Tibial nerve (tissue), 3 donors: ENCODE measurements around the gene RPS28.

ENCODE experiments used
- POLR2A ChIP-seq, 2 donors: fragments of 450-650 bp; IDR thresholded peaks; one replicate each; pipeline ENCODE4 v1.6.1; 2017; ENCODE audit warnings: antibody characterized with exemption in 2 of 2, mild to moderate bottlenecking in 2 of 2, moderate library complexity in 2 of 2
- TF ChIP-seq, protein P1 (sequence below), 5 experiments: fragments of 200-600 bp in 3 of 5; fragments of 450-650 bp in 2 of 5; sonication (generic) in 3 of 5; IDR thresholded peaks; one replicate each; pipeline ENCODE4 v1.5.1; 2016 to 2019; ENCODE audit warnings: antibody characterized with exemption in 5 of 5, mild to moderate bottlenecking in 3 of 5, moderate library complexity in 2 of 5

GRCh38 chr19:8371011-8371804 is 49.9 kb downstream of the RPS28 start:
- TF ChIP-seq POLR2A (IDR thresholded peaks at IDR 0.05) = no peak
- TF ChIP-seq, protein P1, sequence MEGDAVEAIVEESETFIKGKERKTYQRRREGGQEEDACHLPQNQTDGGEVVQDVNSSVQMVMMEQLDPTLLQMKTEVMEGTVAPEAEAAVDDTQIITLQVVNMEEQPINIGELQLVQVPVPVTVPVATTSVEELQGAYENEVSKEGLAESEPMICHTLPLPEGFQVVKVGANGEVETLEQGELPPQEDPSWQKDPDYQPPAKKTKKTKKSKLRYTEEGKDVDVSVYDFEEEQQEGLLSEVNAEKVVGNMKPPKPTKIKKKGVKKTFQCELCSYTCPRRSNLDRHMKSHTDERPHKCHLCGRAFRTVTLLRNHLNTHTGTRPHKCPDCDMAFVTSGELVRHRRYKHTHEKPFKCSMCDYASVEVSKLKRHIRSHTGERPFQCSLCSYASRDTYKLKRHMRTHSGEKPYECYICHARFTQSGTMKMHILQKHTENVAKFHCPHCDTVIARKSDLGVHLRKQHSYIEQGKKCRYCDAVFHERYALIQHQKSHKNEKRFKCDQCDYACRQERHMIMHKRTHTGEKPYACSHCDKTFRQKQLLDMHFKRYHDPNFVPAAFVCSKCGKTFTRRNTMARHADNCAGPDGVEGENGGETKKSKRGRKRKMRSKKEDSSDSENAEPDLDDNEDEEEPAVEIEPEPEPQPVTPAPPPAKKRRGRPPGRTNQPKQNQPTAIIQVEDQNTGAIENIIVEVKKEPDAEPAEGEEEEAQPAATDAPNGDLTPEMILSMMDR (IDR thresholded peaks at IDR 0.05) = no peak
